HEK293T (cell line): Measurements from ENCODE around the gene MSRB3.

ENCODE experiments used
- ARNT ChIP-seq: fragments of 450-650 bp; IDR thresholded peaks from 2 replicates; pipeline ENCODE4 v1.6.1; 2017; ENCODE audit warnings: mild to moderate bottlenecking
- CTBP1 ChIP-seq: fragments of 450-650 bp; IDR thresholded peaks from 2 replicates; pipeline ENCODE4 v1.6.1; 2016; ENCODE audit warnings: borderline replicate concordance
- SP1 ChIP-seq: fragments of 450-650 bp; IDR thresholded peaks from 2 replicates; pipeline ENCODE4 v1.6.1; 2017
- ZNF384 ChIP-seq: fragments of 450-650 bp; IDR thresholded peaks from 2 replicates; pipeline ENCODE4 v1.6.1; 2016

DNA sequence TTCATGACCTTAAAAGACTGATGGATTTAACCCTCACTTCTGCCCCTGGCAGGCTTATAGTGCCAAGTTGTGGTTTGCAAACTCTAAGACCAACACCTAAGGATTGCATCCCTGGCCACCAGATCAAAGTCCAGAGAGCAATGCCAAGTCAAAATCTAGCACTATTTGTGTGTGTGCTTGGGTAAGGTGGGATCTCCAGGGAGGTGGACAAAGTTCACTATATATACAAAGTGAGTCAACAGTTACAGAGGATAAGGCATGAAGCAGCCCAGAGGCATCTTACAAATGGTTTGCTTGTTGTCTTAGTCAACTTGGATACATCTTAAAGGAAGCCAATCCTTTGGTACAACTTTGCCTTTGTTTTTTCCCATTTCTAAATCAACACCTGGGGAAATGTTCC is 137.3 kb downstream of the MSRB3 start:
- TF ChIP-seq ZNF384 (no peak), SP1 (no peak), CTBP1 (no peak), ARNT (no peak)
